Activated CD8-positive, alpha-beta memory T cell treated with anti-CD3 and anti-CD28 coated beads, Interleukin-2, amount 50 U/mL, for 48 hours (primary cell): ENCODE measurements around the gene BAD.
A peak's percentile ranks its signal among the peaks of the same experiment; 100 is the strongest.
"Not testable (repeated sequence)": the region's sequence is repeated elsewhere in the genome, so short reads cannot be mapped to it uniquely, and the experiment has no call there.

Experiments
- DNase-seq: peaks from one replicate; pipeline ENCODE4 v3.0.0-alpha.2; 2020

BAD gene

GRCh38 chr11:64284048-64284961 lies at the start of gene BAD:
BAD (minus strand) TSS chr11:64284665; CDS start chr11:64284368, 297 bp downstream.
- DNase-seq, result peak; percentile 96

GRCh38 chr11:64333556-64333955 lies 49.1 kb upstream of the BAD start:
- no peak for DNase-seq

GRCh38 chr11:64331569-64332371 lies 47.3 kb upstream of the BAD start:
- peak; percentile 87 for DNase-seq

GRCh38 chr11:64330888-64331287 lies 46.4 kb upstream of the BAD start:
- no peak for DNase-seq

- no peak for DNase-seq
Measured at GRCh38 chr11:64327993-64328392, 43.5 kb upstream of the BAD start.

GRCh38 chr11:64327375-64327774 lies 42.9 kb upstream of the BAD start:
- no peak for DNase-seq

- no peak for DNase-seq
Measured at GRCh38 chr11:64324692-64325469, 40.4 kb upstream of the BAD start.

GRCh38 chr11:64323984-64324383 lies 39.5 kb upstream of the BAD start:
- DNase-seq, result not testable (repeated sequence)

GRCh38 chr11:64323373-64323772 lies 38.9 kb upstream of the BAD start:
- no peak for DNase-seq

GRCh38 chr11:64322925-64323260 lies 38.4 kb upstream of the BAD start:
- no peak for DNase-seq

GRCh38 chr11:64321533-64321932 lies 37.1 kb upstream of the BAD start:
- DNase-seq, result no peak

GRCh38 chr11:64321026-64321425 lies 36.6 kb upstream of the BAD start:
- DNase-seq, result no peak

- no peak for DNase-seq
Measured at GRCh38 chr11:64320556-64320955, 36.1 kb upstream of the BAD start.

- no peak for DNase-seq
Measured at GRCh38 chr11:64318766-64319761, 34.6 kb upstream of the BAD start.

GRCh38 chr11:64317961-64318765 lies 33.7 kb upstream of the BAD start, which contains the start of gene PRDX5:
PRDX5 (plus strand) TSS chr11:64318121; CDS start chr11:64318216, 95 bp downstream.
- DNase-seq, result peak; percentile 97

- peak; percentile 94 for DNase-seq
Measured at GRCh38 chr11:64317325-64317960, 33.0 kb upstream of the BAD start, which contains the start of gene TRMT112. TRMT112 (minus strand) TSS chr11:64317559; CDS start chr11:64317526, 33 bp downstream.

GRCh38 chr11:64316672-64317324 lies 32.3 kb upstream of the BAD start:
- DNase-seq, result no peak

GRCh38 chr11:64315667-64316526 lies 31.4 kb upstream of the BAD start:
- not testable (repeated sequence) for DNase-seq
